A549 (cell line): Measurements from ENCODE around the gene STPG4. TPM values are rescaled to one million over a fixed set of nuclear protein-coding genes. Genes with fewer than 3 reads are reported as not detected.
"Not testable (repeated sequence)": the region's sequence is repeated elsewhere in the genome, so short reads cannot be mapped to it uniquely, and the experiment has no call there.

Source experiments
- ATAC-seq, 2 experiments: fragments of 200-7000 bp in 1 of 2; fragments of >200 bp in 1 of 2; cut with Nextera tagmentation in 1 of 2; cut with Tn5 transposase in 1 of 2; 3 replicates each; pipeline versions ENCODE4 v1.8.0 to v1.9.1; 2018 to 2020; ENCODE audit warnings: mild to moderate bottlenecking in 1 of 2, moderate library complexity in 1 of 2
- CTCF ChIA-PET: fragments of 300-600 bp; sonication (Branson Sonifier 250); formaldehyde crosslinking; extraction: SDS; loops from one replicate; lab custom pipeline; 2021; ENCODE audit warnings: antibody characterized with exemption, inconsistent platforms; lab: Yijun Ruan, JAX
- POLR2A ChIA-PET: fragments of 350-600 bp; formaldehyde crosslinking; extraction: SDS; loops from one replicate; lab custom pipeline; 2021; ENCODE audit warnings: antibody characterized with exemption, inconsistent platforms; lab: Yijun Ruan, JAX
- DNase-seq, 2 experiments: peaks; one replicate each; pipeline versions ENCODE4 v3.0.0 to v3.0.0-alpha.2; 2011 to 2016; ENCODE audit warnings: low read depth in 1 of 2, low spot score in 1 of 2
- FAIRE-seq: peaks from 2 replicates; lab custom pipeline; 2011; peaks lifted over from hg19 to GRCh38; lab: Jason Lieb, UNC
- H3K27ac ChIP-seq, 2 experiments: fragments of >200 bp; sonication (Bioruptor Twin); formaldehyde crosslinking; 3 replicates each; pipeline ENCODE4 v1.5.1; 2016 to 2017
- H3K4me1 ChIP-seq: fragments of >200 bp; sonication (Bioruptor Twin); formaldehyde crosslinking; 3 replicates; pipeline ENCODE4 v1.6.1; 2016
- H3K4me2 ChIP-seq: fragments of >200 bp; sonication (Bioruptor Twin); formaldehyde crosslinking; 3 replicates; pipeline ENCODE4 v1.6.1; 2016
- H3K4me3 ChIP-seq: fragments of >200 bp; sonication (Bioruptor Twin); formaldehyde crosslinking; 3 replicates; pipeline ENCODE4 v1.5.1; 2016
- H3K9me3 ChIP-seq: fragments of >200 bp; sonication (Bioruptor Twin); formaldehyde crosslinking; 3 replicates; pipeline ENCODE4 v1.6.1; 2016
- CEBPB ChIP-seq, 2 experiments: fragments of >200 bp in 1 of 2; sonication (Bioruptor Twin) in 1 of 2; formaldehyde crosslinking in 1 of 2; IDR thresholded peaks; 2 replicates each; pipeline ENCODE4 v1.6.1; 2012 to 2016
- EP300 ChIP-seq, 2 experiments: fragments of >200 bp; sonication (Bioruptor Twin); formaldehyde crosslinking; IDR thresholded peaks; 2 replicates in 1 of 2; 3 replicates in 1 of 2; pipeline ENCODE4 v1.6.1; 2016 to 2017
- FOSB ChIP-seq: fragments of 250-450 bp; sonication (Bioruptor Pico); IDR thresholded peaks from 2 replicates; pipeline ENCODE4 v1.5.0; 2020; ENCODE audit warnings: mild to moderate bottlenecking, moderate library complexity
- FOSL2 ChIP-seq, 2 experiments: fragments of 450-650 bp in 1 of 2; fragments of >200 bp in 1 of 2; sonication (Bioruptor Twin) in 1 of 2; formaldehyde crosslinking; IDR thresholded peaks; 2 replicates each; pipeline versions ENCODE4 v1.5.0 to v1.6.1; 2016 to 2020; ENCODE audit warnings: mild to moderate bottlenecking in 1 of 2, moderate library complexity in 1 of 2
- FOXS1 ChIP-seq: fragments of 250-450 bp; sonication (Bioruptor Pico); IDR thresholded peaks from 2 replicates; pipeline ENCODE4 v1.5.0; 2020; ENCODE audit warnings: mild to moderate bottlenecking, moderate library complexity
- HDAC2 ChIP-seq: fragments of 200-600 bp; sonication (generic); IDR thresholded peaks from 2 replicates; pipeline ENCODE4 v1.6.1; 2016
- HOXB13 ChIP-seq: fragments of 250-450 bp; sonication (Bioruptor Pico); IDR thresholded peaks from 2 replicates; pipeline ENCODE4 v1.5.0; 2020; ENCODE audit warnings: low read depth, mild to moderate bottlenecking, moderate library complexity
- JUN ChIP-seq, 2 experiments: fragments of >200 bp; sonication (Bioruptor Twin); formaldehyde crosslinking; IDR thresholded peaks; 2 replicates in 1 of 2; 3 replicates in 1 of 2; pipeline ENCODE4 v1.6.1; 2016 to 2017
- KDM5A ChIP-seq: fragments of 200-600 bp; sonication (generic); IDR thresholded peaks from 2 replicates; pipeline ENCODE4 v1.6.1; 2016; ENCODE audit warnings: antibody characterized with exemption, mild to moderate bottlenecking
- MAFK ChIP-seq: fragments of 450-650 bp; IDR thresholded peaks from 2 replicates; pipeline ENCODE4 v1.6.1; 2014; ENCODE audit not compliant: partially characterized antibody
- MAZ ChIP-seq: fragments of 150-350 bp; IDR thresholded peaks from 2 replicates; pipeline ENCODE4 v1.6.1; 2014; ENCODE audit warnings: antibody characterized with exemption, low read depth, low read length, borderline replicate concordance
- NFE2L2 ChIP-seq: fragments of 150-350 bp; conservative IDR thresholded peaks from 2 replicates; pipeline ENCODE4 v1.6.1; 2014; ENCODE audit warnings: low read length
- NR3C1 ChIP-seq: fragments of >200 bp; sonication (Bioruptor Twin); formaldehyde crosslinking; IDR thresholded peaks from 3 replicates; pipeline ENCODE4 v1.6.1; 2017
- POLR2A ChIP-seq: IDR thresholded peaks from 2 replicates; pipeline ENCODE4 v1.6.1; 2012; ENCODE audit warnings: mild to moderate bottlenecking, low read length
- RFX5 ChIP-seq: fragments of 450-650 bp; IDR thresholded peaks from 2 replicates; pipeline ENCODE4 v1.7.1; 2014; ENCODE audit warnings: antibody characterized with exemption, mild to moderate bottlenecking, moderate library complexity
- TP53 ChIP-seq: fragments of 250-450 bp; sonication (Bioruptor Pico); IDR thresholded peaks from 2 replicates; pipeline ENCODE4 v1.5.0; 2021; ENCODE audit warnings: mild to moderate bottlenecking, moderate library complexity
- ZNF302 ChIP-seq: fragments of 250-450 bp; sonication (Bioruptor Pico); IDR thresholded peaks from 2 replicates; pipeline ENCODE4 v1.9.0; 2021; ENCODE audit warnings: inconsistent platforms, mild to moderate bottlenecking, moderate library complexity
- WGBS: methylation state at CpG from one replicate; pipeline ENCODE4 v1.1.6; 2017; ENCODE audit errors: missing lambda C conversion rate; 5-methylcytosine and 5-hydroxymethylcytosine counted together
- polyA plus RNA-seq, 4 experiments: library from polyadenylated mRNA; depleted of rRNA in 3 of 4; stranded (reverse); fragments of >200 nt; fragmentation: RNase III in 1 of 4; extraction: RNeasy Plus Mini Kit Qiagen cat#74134 plus additional on column Dnase treatment in 1 of 4; gene quantifications; 2 replicates in 3 of 4; 3 replicates in 1 of 4; pipeline ENCODE4 v1.2.3, GENCODE V29; 2011 to 2017
- TF ChIP-seq, protein P1 (sequence below): IDR thresholded peaks from 2 replicates; pipeline ENCODE4 v1.6.1; 2012; ENCODE audit warnings: low read depth, borderline replicate concordance
- TF ChIP-seq, protein P2 (sequence below): fragments of >200 bp; sonication (Bioruptor Twin); formaldehyde crosslinking; IDR thresholded peaks from 3 replicates; pipeline ENCODE4 v1.5.1; 2016

The STPG4 gene
- polyA plus RNA-seq, 2 of the 4 experiments (the other 2 are of a cell fraction), result 0.05 to 0.13 TPM

DNA sequence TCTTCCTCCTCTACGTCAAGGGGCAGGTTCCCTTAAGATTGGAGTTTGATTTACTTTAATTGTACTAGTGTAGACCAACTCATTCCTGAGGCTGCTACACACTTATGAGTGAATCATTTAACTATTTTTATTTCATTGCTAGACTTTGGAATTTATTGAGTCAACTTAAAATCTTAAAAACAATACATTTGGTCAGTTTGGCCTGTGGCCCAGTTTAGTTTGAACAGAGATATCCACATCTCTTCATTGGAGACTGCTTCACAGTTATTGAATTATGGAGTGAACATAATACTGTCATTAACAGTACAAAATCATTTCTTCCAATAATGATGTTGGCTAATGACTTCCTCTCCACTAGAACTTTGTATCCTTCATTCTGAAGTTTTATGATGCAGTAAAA lies 34.5 kb upstream of the STPG4 start (continued):
- TF ChIP-seq FOSL2 (IDR thresholded peaks at IDR 0.05), result no peak
- TF ChIP-seq FOSL2 (CRISPR knock-in tag; IDR thresholded peaks at IDR 0.05), result peak; percentile 73
- TF ChIP-seq JUN (IDR thresholded peaks at IDR 0.05), result peak in 1 of 2 experiments; percentile 21; a peak in 1 of 5 replicates
- 0 out of 5 replicates have a peak, but pooled peaks of 1 of the 2 experiments have one; percentile 17 for TF ChIP-seq EP300 (IDR thresholded peaks at IDR 0.05)
- TF ChIP-seq, all 56 proteins: peak for 5

DNA sequence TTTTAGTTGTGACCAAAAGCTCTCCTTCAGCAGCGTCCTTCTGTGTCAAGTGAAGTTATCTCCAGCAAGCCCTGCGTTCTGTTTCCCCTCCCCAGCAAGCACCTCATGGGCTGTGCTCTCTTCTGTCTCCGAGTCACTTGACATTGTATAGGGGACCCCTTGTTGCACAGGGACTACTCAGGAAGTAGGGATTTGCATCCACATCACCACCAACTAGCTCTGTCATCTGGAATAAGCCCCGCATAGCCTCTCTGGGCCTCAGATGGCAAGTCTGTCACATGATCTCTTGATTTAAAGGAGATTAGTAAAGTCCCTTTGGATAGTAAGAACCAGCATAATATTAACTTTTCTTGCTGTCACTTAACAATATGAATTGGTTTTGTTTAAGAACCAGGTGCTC lies 32.0 kb upstream of the STPG4 start:
- no peak for ATAC-seq
- no peak overlapping the region for H3K4me2 ChIP-seq
- ChIA-PET POLR2A (no interaction called here), CTCF (interaction anchor here (1.2 to 2.3 kb wide), 2 partner anchors 83 to 85 kb away, joined by 3 to 12 read pairs; no protein-coding TSS in a partner anchor)
- DNase-seq, result no peak
- peaks cover 51% of the 10 kb centered on the region for H3K4me1 ChIP-seq
- no peak overlapping the region for H3K4me3 ChIP-seq
- H3K27ac ChIP-seq, result peak overlapping the region; percentile 15 to 89; a peak in 4 of 6 replicates
- WGBS, result 90% methylated on average over 4 of the region's 4 CpGs
- no peak for TF ChIP-seq FOSB (CRISPR knock-in tag)
- no peak for TF ChIP-seq RFX5
- no peak for TF ChIP-seq HDAC2
- no peak for TF ChIP-seq NFE2L2
- FAIRE-seq, result no peak
- no peaks in the 10 kb centered on the region for H3K9me3 ChIP-seq

DNA sequence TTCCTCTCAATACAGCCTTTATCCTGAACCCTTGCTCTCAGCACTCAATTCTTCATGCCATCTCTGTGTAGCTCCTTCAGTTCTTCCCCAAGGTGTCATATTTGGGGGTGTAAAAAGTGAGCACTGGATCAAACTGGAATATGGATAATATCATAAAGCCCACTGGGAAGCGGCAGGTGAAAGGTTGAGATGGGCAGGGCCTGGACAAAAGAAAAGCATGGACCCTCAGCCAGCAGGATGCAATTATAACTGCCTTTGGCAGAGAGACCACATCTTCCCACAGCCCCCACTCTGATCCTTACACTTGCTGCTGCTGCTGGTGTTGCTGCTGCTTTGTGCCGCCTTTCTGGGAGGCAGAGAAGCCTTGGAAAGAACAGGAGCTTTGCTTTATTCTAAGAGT lies 31.2 kb upstream of the STPG4 start:
- TF ChIP-seq MAFK (no peak), POLR2A (no peak), HDAC2 (no peak), JUN (IDR thresholded peaks at IDR 0.05) (no peak), HOXB13 (CRISPR knock-in tag) (no peak), KDM5A (no peak), MAZ (no peak), TP53 (CRISPR knock-in tag) (no peak), FOSL2 (IDR thresholded peaks at IDR 0.05) (no peak), FOSL2 (CRISPR knock-in tag; IDR thresholded peaks at IDR 0.05) (no peak), FOXS1 (CRISPR knock-in tag) (no peak), NR3C1 (no peak), ZNF302 (CRISPR knock-in tag) (no peak), CEBPB (IDR thresholded peaks at IDR 0.05) (no peak)
- TF ChIP-seq, protein P1, sequence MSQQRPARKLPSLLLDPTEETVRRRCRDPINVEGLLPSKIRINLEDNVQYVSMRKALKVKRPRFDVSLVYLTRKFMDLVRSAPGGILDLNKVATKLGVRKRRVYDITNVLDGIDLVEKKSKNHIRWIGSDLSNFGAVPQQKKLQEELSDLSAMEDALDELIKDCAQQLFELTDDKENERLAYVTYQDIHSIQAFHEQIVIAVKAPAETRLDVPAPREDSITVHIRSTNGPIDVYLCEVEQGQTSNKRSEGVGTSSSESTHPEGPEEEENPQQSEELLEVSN, result no peak
- TF ChIP-seq, protein P2, sequence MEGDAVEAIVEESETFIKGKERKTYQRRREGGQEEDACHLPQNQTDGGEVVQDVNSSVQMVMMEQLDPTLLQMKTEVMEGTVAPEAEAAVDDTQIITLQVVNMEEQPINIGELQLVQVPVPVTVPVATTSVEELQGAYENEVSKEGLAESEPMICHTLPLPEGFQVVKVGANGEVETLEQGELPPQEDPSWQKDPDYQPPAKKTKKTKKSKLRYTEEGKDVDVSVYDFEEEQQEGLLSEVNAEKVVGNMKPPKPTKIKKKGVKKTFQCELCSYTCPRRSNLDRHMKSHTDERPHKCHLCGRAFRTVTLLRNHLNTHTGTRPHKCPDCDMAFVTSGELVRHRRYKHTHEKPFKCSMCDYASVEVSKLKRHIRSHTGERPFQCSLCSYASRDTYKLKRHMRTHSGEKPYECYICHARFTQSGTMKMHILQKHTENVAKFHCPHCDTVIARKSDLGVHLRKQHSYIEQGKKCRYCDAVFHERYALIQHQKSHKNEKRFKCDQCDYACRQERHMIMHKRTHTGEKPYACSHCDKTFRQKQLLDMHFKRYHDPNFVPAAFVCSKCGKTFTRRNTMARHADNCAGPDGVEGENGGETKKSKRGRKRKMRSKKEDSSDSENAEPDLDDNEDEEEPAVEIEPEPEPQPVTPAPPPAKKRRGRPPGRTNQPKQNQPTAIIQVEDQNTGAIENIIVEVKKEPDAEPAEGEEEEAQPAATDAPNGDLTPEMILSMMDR, result no peak
- Histone ChIP-seq H3K4me2 (no peak overlapping the region), H3K27ac (peak overlapping the region; percentile 23 to 45; a peak in 5 of 6 replicates), H3K9me3 (no peaks in the 10 kb centered on the region), H3K4me3 (no peak overlapping the region), H3K4me1 (peaks cover 46% of the 10 kb centered on the region)
- WGBS, result 90% methylated on average over 2 of the region's 2 CpGs
- POLR2A ChIA-PET, result no interaction called here
- ATAC-seq (no peak), DNase-seq (no peak), FAIRE-seq (no peak)
- CTCF ChIA-PET, result interaction anchor here (1.2 to 2.3 kb wide), 2 partner anchors 84 to 86 kb away, joined by 3 to 12 read pairs; no protein-coding TSS in a partner anchor

DNA sequence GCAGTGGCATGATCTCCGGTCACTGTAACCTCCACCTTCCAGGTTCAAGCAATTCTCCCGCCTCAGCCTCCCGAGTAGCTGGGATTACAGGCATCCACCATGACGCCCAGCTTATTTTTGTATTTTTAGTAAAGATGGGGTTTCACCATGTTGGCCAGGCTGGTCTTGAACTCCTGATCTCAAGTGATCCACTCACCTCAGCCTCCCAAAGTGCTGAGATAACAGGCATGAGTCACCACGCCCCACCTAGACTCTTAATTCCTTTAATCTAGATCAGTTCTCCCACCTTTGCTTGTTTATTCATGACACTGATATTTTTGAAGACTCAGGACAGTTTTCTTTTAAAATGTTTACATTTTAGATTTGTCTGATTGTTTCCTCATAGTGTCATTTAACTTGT lies 30.0 kb upstream of the STPG4 start:
- CTCF ChIA-PET, result interaction anchor here (0.9 to 2.3 kb wide), 4 partner anchors 87 to 165 kb away, joined by 3 to 12 read pairs (median 3); no protein-coding TSS in a partner anchor
- H3K4me1 ChIP-seq, result peaks cover 33% of the 10 kb centered on the region
- H3K9me3 ChIP-seq; ATAC-seq; DNase-seq; H3K4me3 ChIP-seq; FAIRE-seq; H3K4me2 ChIP-seq; POLR2A ChIA-PET; TF ChIP-seq FOSL2 (IDR thresholded peaks at IDR 0.05): not testable (repeated sequence)
- TF ChIP-seq FOSL2 (CRISPR knock-in tag; IDR thresholded peaks at IDR 0.05), result peak; percentile 43; the same call in 1 of the 2 replicates
- 77% methylated on average over 5 of the region's 5 CpGs for WGBS
- H3K27ac ChIP-seq, result peak overlapping the region; percentile 8 to 61; a peak in 4 of 6 replicates
